HCT116 (cell line): Measurements from ENCODE around the gene HDAC11. TPM values are rescaled to one million over a fixed set of nuclear protein-coding genes. Genes with fewer than 3 reads are reported as not detected.

Experiments used
- ATAC-seq: fragments of 200-7000 bp; cut with Tn5 transposase; 2 replicates; pipeline ENCODE4 v1.9.1; 2020; ENCODE audit warnings: mild to moderate bottlenecking, moderate library complexity
- BruUV-seq: library from RNA; stranded (reverse); fragments of 400-500 nt; replicated peaks from 2 replicates; lab custom pipeline; 2021; lab: Mats Ljungman, UMichigan
- CTCF ChIA-PET: fragments of 300-600 bp; sonication (Branson Sonifier 250); formaldehyde crosslinking; loops from one replicate; lab custom pipeline; 2021; ENCODE audit warnings: antibody characterized with exemption; lab: Charles Lee
- POLR2A ChIA-PET: fragments of 300-600, 350-600 bp; sonication (Branson Sonifier 250); formaldehyde crosslinking; loops from one replicate; lab custom pipeline; 2021; ENCODE audit warnings: antibody characterized with exemption; lab: Charles Lee
- RAD21 ChIA-PET, 2 experiments: fragments of 300-600 bp; sonication (Branson Sonifier 250); formaldehyde crosslinking; loops; one replicate each; lab custom pipeline; 2023; ENCODE audit warnings: low total read pairs in 2 of 2; ENCODE audit not compliant: uncharacterized antibody in 2 of 2, unreplicated experiment in 2 of 2, low non-redundant PET in 1 of 2; lab: Charles Lee
- DNase-seq: peaks from one replicate; pipeline ENCODE4 v3.0.0-alpha.2; 2010; ENCODE audit warnings: low read depth, low spot score
- H2AFZ ChIP-seq: fragments of 200-600 bp; shearing (Covaris generic), sonication (generic); 2 replicates; pipeline ENCODE4 v1.6.1; 2017; ENCODE audit warnings: low read depth, mixed run types, mixed read lengths, antibody characterized with exemption, low read length; ENCODE audit not compliant: poor library complexity, severe bottlenecking
- H3K27ac ChIP-seq: 2 replicates; pipeline ENCODE4 v1.5.1; 2012; ENCODE audit warnings: low read depth, low read length
- H3K27me3 ChIP-seq: fragments of 200-600 bp; sonication (generic); 2 replicates; pipeline ENCODE4 v1.6.1; 2016; ENCODE audit warnings: mixed run types, low read length, mixed read lengths; ENCODE audit not compliant: insufficient read depth
- H3K36me3 ChIP-seq, 2 experiments: fragments of 200-500 bp in 1 of 2; fragments of 200-600 bp in 1 of 2; sonication (Bioruptor generic) in 1 of 2; sonication (generic) in 1 of 2; 2 replicates each; pipeline versions ENCODE4 v1.5.1 to v1.6.1; 2014 to 2016; ENCODE audit warnings: low read length in 2 of 2, inconsistent platforms in 1 of 2, mixed read lengths in 1 of 2, mixed run types in 1 of 2; ENCODE audit not compliant: insufficient read depth in 2 of 2, control insufficient read depth in 1 of 2
- H3K4me1 ChIP-seq, 2 experiments: fragments of 200-600 bp in 1 of 2; sonication (generic) in 1 of 2; 2 replicates each; pipeline versions ENCODE4 v1.5.1 to v1.6.1; 2012 to 2017; ENCODE audit warnings: low read length in 2 of 2, inconsistent platforms in 1 of 2, mild to moderate bottlenecking in 1 of 2, mixed read lengths in 1 of 2, mixed run types in 1 of 2, moderate library complexity in 1 of 2; ENCODE audit not compliant: insufficient read depth in 2 of 2, control insufficient read depth in 1 of 2
- H3K4me2 ChIP-seq: fragments of 200-600 bp; sonication (generic); 2 replicates; pipeline ENCODE4 v1.6.1; 2017; ENCODE audit warnings: mixed run types, low read length, mixed read lengths
- H3K4me3 ChIP-seq, 2 experiments: fragments of 200-600 bp in 1 of 2; sonication (generic) in 1 of 2; replicated peaks in 1 of 2; 2 replicates each; pipeline ENCODE4 v1.5.1; 2011 to 2016; ENCODE audit warnings: low read length in 2 of 2, control low read depth in 1 of 2, low read depth in 1 of 2, mild to moderate bottlenecking in 1 of 2, mixed read lengths in 1 of 2, mixed run types in 1 of 2
- H3K79me2 ChIP-seq: fragments of 200-600 bp; sonication (generic); 2 replicates; pipeline ENCODE4 v1.6.1; 2017; ENCODE audit warnings: mild to moderate bottlenecking, mixed run types, low read length, moderate library complexity, mixed read lengths; ENCODE audit not compliant: insufficient read depth
- H3K9ac ChIP-seq: fragments of 200-600 bp; sonication (generic); 2 replicates; pipeline ENCODE4 v1.6.1; 2016; ENCODE audit warnings: low read length, mixed read lengths
- H3K9me2 ChIP-seq: fragments of 200-600 bp; sonication (generic), shearing (Covaris generic); 2 replicates; pipeline ENCODE4 v1.6.1; 2017; ENCODE audit warnings: mixed run types, mild to moderate bottlenecking, moderate library complexity; ENCODE audit not compliant: insufficient read depth
- H3K9me3 ChIP-seq, 2 experiments: fragments of 200-500 bp in 1 of 2; fragments of 200-600 bp in 1 of 2; sonication (Bioruptor generic) in 1 of 2; sonication (generic) in 1 of 2; 2 replicates each; pipeline ENCODE4 v1.6.1; 2014 to 2017; ENCODE audit warnings: low read length in 2 of 2, mixed read lengths in 2 of 2, inconsistent platforms in 1 of 2, low read depth in 1 of 2, mild to moderate bottlenecking in 1 of 2, mixed run types in 1 of 2, moderate library complexity in 1 of 2; ENCODE audit not compliant: control insufficient read depth in 1 of 2, insufficient read depth in 1 of 2
- H4K20me1 ChIP-seq: fragments of 200-600 bp; sonication (generic), shearing (Covaris generic); 2 replicates; pipeline ENCODE4 v1.6.1; 2017; ENCODE audit warnings: mixed run types, mild to moderate bottlenecking, moderate library complexity; ENCODE audit not compliant: insufficient read depth
- CBX3 ChIP-seq: IDR thresholded peaks from 2 replicates; pipeline ENCODE4 v1.6.1; 2012; ENCODE audit warnings: low read depth
- CEBPB ChIP-seq: IDR thresholded peaks from 2 replicates; pipeline ENCODE4 v1.6.1; 2012; ENCODE audit warnings: low read depth
- CTCF ChIP-seq, 3 experiments: fragments of 200-600 bp in 1 of 3; sonication (generic) in 1 of 3; IDR thresholded peaks in 2 of 3; conservative IDR thresholded peaks in 1 of 3; 2 replicates each; pipeline ENCODE4 v1.5.1; 2012 to 2017; ENCODE audit warnings: low read depth in 2 of 3, low read length in 2 of 3, antibody characterized with exemption in 1 of 3, borderline replicate concordance in 1 of 3, control low read depth in 1 of 3, mild to moderate bottlenecking in 1 of 3, mixed read lengths in 1 of 3, mixed run types in 1 of 3, moderate library complexity in 1 of 3; ENCODE audit not compliant: insufficient read depth in 1 of 3
- EZH2phosphoT487 ChIP-seq: fragments of 200-600 bp; IDR thresholded peaks from 2 replicates; pipeline ENCODE4 v1.6.1; 2018; ENCODE audit warnings: antibody characterized with exemption, borderline replicate concordance
- FOSL1 ChIP-seq: IDR thresholded peaks from 2 replicates; pipeline ENCODE4 v1.6.1; 2012; ENCODE audit warnings: low read depth
- JUND ChIP-seq: IDR thresholded peaks from 2 replicates; pipeline ENCODE4 v1.6.1; 2012
- MAX ChIP-seq: IDR thresholded peaks from 2 replicates; pipeline ENCODE4 v1.6.1; 2012
- POLR2A ChIP-seq: IDR thresholded peaks from 2 replicates; pipeline ENCODE4 v1.7.0; 2011; ENCODE audit warnings: borderline replicate concordance; ENCODE audit not compliant: insufficient read depth, insufficient read length; ENCODE audit errors: extremely low read depth
- POLR2AphosphoS5 ChIP-seq: IDR thresholded peaks from 2 replicates; pipeline ENCODE4 v1.6.1; 2011; ENCODE audit warnings: mild to moderate bottlenecking, low read depth, low read length, moderate library complexity
- RAD21 ChIP-seq: IDR thresholded peaks from 2 replicates; pipeline ENCODE4 v1.6.1; 2012; ENCODE audit warnings: low read depth, mild to moderate bottlenecking
- REST ChIP-seq: IDR thresholded peaks from 2 replicates; pipeline ENCODE4 v1.6.1; 2012; ENCODE audit warnings: low read depth
- SIN3A ChIP-seq: IDR thresholded peaks from 2 replicates; pipeline ENCODE4 v1.6.1; 2012; ENCODE audit warnings: low read depth
- SP1 ChIP-seq: IDR thresholded peaks from 2 replicates; pipeline ENCODE4 v1.6.1; 2012; ENCODE audit warnings: low read depth
- SRF ChIP-seq: IDR thresholded peaks from 2 replicates; pipeline ENCODE4 v1.6.1; 2012; ENCODE audit warnings: low read depth
- YY1 ChIP-seq: IDR thresholded peaks from 2 replicates; pipeline ENCODE4 v1.6.1; 2011; ENCODE audit warnings: low read length, low read depth, moderate library complexity, mild to moderate bottlenecking; ENCODE audit not compliant: insufficient replicate concordance; ENCODE audit errors: extremely low read depth
- ZBTB33 ChIP-seq: IDR thresholded peaks from 2 replicates; pipeline ENCODE4 v1.6.1; 2011; ENCODE audit warnings: mild to moderate bottlenecking, low read length, moderate library complexity; ENCODE audit not compliant: insufficient replicate concordance; ENCODE audit errors: extremely low read depth
- ZFX ChIP-seq: fragments of 450-650 bp; IDR thresholded peaks from 2 replicates; pipeline ENCODE4 v1.6.1; 2017
- intact Hi-C: fragments of 100-400 bp; cut with micrococcal nuclease; formaldehyde crosslinking; loops from 2 replicates; pipeline ENCODE4 v1.10.0; 2022
- total RNA-seq: library from RNA; stranded (reverse); gene quantifications from one replicate; pipeline ENCODE4 v1.2.1, GENCODE V29; 2021; ENCODE audit not compliant: unreplicated experiment

HDAC11 gene
- total RNA-seq, 1 experiment from 2014 or later: 16.1 TPM

- TF ChIP-seq POLR2A (no peak), EZH2phosphoT487 (no peak), YY1 (no peak), SRF (no peak), ZFX (no peak)
Observed at GRCh38 chr3:13508496-13508895, 28.4 kb downstream of the HDAC11 start (continued).

- Histone ChIP-seq H3K36me3 (no peaks in the 10 kb centered on the region), H2AFZ (no peak overlapping the region), H3K27ac (no peak overlapping the region), H3K27me3 (no peaks in the 10 kb centered on the region), H3K9me3 (no peaks in the 10 kb centered on the region), H3K4me1 (peaks cover 19 to 20% of the 10 kb centered on the region in 2 experiments), H3K4me3 (no peak overlapping the region), H3K4me2 (no peak overlapping the region), H3K9me2 (no peaks in the 10 kb centered on the region), H3K79me2 (no peaks in the 10 kb centered on the region), H3K9ac (no peak overlapping the region), H4K20me1 (no peaks in the 10 kb centered on the region)
- ChIA-PET POLR2A (no interaction called here), CTCF (interaction anchor here (1.8 kb wide), 1 partner anchor 13 kb away, joined by 4 read pairs; no protein-coding TSS in a partner anchor), RAD21 (no interaction called here)
- no peak for DNase-seq
- ATAC-seq: no peak
- no TSS peak for BruUV-seq
- intact Hi-C loops: no loop called here
- no peak for TF ChIP-seq FOSL1
- no peak for TF ChIP-seq REST
- TF ChIP-seq CEBPB: no peak
- TF ChIP-seq POLR2A: no peak
- no peak for TF ChIP-seq CBX3
- no peak for TF ChIP-seq YY1
- TF ChIP-seq POLR2AphosphoS5: no peak
- TF ChIP-seq ZBTB33: no peak
- TF ChIP-seq SIN3A: no peak
- TF ChIP-seq CTCF (IDR thresholded peaks at IDR 0.05 in 2 of 3, conservative IDR thresholded peaks at IDR 0.05 in 1 of 3; ENCODE audit: borderline replicate concordance in 1 of 3, insufficient read depth in 1 of 3, low read depth in 2 of 3, low read length in 2 of 3): no peak
- no peak for TF ChIP-seq ZFX
- TF ChIP-seq SRF: no peak
- TF ChIP-seq RAD21: no peak
- no peak for TF ChIP-seq MAX
- no peak for TF ChIP-seq SP1
- TF ChIP-seq JUND: no peak
Observed at GRCh38 chr3:13509059-13509815, 29.1 kb downstream of the HDAC11 start.
